Naive thymus-derived CD4-positive, alpha-beta T cell (primary cell): ENCODE measurements around the gene KIFC1. TPM values are rescaled to one million over a fixed set of nuclear protein-coding genes. Genes with fewer than 3 reads are reported as not detected.
A peak's percentile ranks its signal among the peaks of the same experiment; 100 is the strongest.

Experiments used
- ATAC-seq: fragments of 150-1000 bp; cut with Tn5 transposase; 2 replicates; pipeline ENCODE4 v1.10.0; 2021; ENCODE audit warnings: mild to moderate bottlenecking, moderate library complexity
- CTCF ChIA-PET: fragments of 350-600 bp; sonication (Branson Sonifier 250); formaldehyde crosslinking; loops from one replicate; lab custom pipeline; 2021; ENCODE audit warnings: antibody characterized with exemption; lab: Charles Lee
- POLR2A ChIA-PET: fragments of 350-600 bp; sonication (Branson Sonifier 250); formaldehyde crosslinking; loops from one replicate; lab custom pipeline; 2021; ENCODE audit warnings: antibody characterized with exemption, inconsistent platforms; lab: Charles Lee
- DNase-seq, 9 donors: peaks; one replicate each; pipeline versions ENCODE4 v3.0.0 to v3.0.0-alpha.2; 2020 to 2022; ENCODE audit warnings: mixed read lengths in 1 of 9
- H3K27ac ChIP-seq: one replicate; pipeline ENCODE4 v1.7.0; 2013; ENCODE audit warnings: mild to moderate bottlenecking, low read depth, low read length, moderate library complexity
- H3K27me3 ChIP-seq, 2 donors: one replicate each; pipeline ENCODE4 v1.7.0; 2013; ENCODE audit warnings: low read length in 2 of 2, mild to moderate bottlenecking in 2 of 2, moderate library complexity in 2 of 2; ENCODE audit not compliant: control insufficient read depth in 2 of 2, insufficient read depth in 2 of 2
- H3K36me3 ChIP-seq, 3 experiments: 1 replicate in 2 of 3; 2 replicates in 1 of 3; pipeline ENCODE4 v1.7.0; 2013; ENCODE audit warnings: low read length in 3 of 3, mild to moderate bottlenecking in 3 of 3, moderate library complexity in 1 of 3; ENCODE audit not compliant: insufficient read depth in 3 of 3, control insufficient read depth in 2 of 3
- H3K4me1 ChIP-seq, 2 donors: one replicate each; pipeline ENCODE4 v1.7.0; 2013; ENCODE audit warnings: low read length in 2 of 2, mild to moderate bottlenecking in 2 of 2, moderate library complexity in 1 of 2; ENCODE audit not compliant: control insufficient read depth in 2 of 2, insufficient read depth in 2 of 2
- H3K4me3 ChIP-seq: 2 replicates; pipeline ENCODE4 v1.7.0; 2013; ENCODE audit warnings: mild to moderate bottlenecking, low read length
- H3K9me3 ChIP-seq, 3 experiments: 1 replicate in 2 of 3; 2 replicates in 1 of 3; pipeline ENCODE4 v1.7.0; 2013; ENCODE audit warnings: low read length in 3 of 3; ENCODE audit not compliant: control insufficient read depth in 2 of 3
- H3K27ac Mint-ChIP-seq, 9 donors: one replicate each; pipeline ENCODE4 v1.8.0; 2020 to 2022; ENCODE audit warnings: mixed read lengths in 9 of 9, mild to moderate bottlenecking in 8 of 9, moderate library complexity in 5 of 9, inconsistent platforms in 2 of 9
- H3K27me3 Mint-ChIP-seq, 5 donors: one replicate each; pipeline ENCODE4 v1.8.0; 2021 to 2022; ENCODE audit warnings: mixed read lengths in 5 of 5, mild to moderate bottlenecking in 1 of 5
- H3K36me3 Mint-ChIP-seq, 5 donors: one replicate each; pipeline ENCODE4 v1.8.0; 2020 to 2022; ENCODE audit warnings: mixed read lengths in 5 of 5, mild to moderate bottlenecking in 3 of 5, inconsistent platforms in 1 of 5
- H3K4me1 Mint-ChIP-seq, 7 donors: one replicate each; pipeline ENCODE4 v1.8.0; 2020 to 2022; ENCODE audit warnings: mixed read lengths in 7 of 7, mild to moderate bottlenecking in 3 of 7, inconsistent platforms in 1 of 7
- H3K4me3 Mint-ChIP-seq, 10 donors: one replicate each; pipeline ENCODE4 v1.8.0; 2020 to 2022; ENCODE audit warnings: mild to moderate bottlenecking in 10 of 10, mixed read lengths in 10 of 10, moderate library complexity in 6 of 10, inconsistent platforms in 2 of 10
- H3K9me3 Mint-ChIP-seq, 11 donors: one replicate each; pipeline ENCODE4 v1.8.0; 2020 to 2022; ENCODE audit warnings: mixed read lengths in 11 of 11, mild to moderate bottlenecking in 4 of 11, inconsistent platforms in 1 of 11, moderate library complexity in 1 of 11
- intact Hi-C, 2 donors: fragments of 100-400 bp; cut with micrococcal nuclease; formaldehyde crosslinking; loops; one replicate each; pipeline ENCODE4 v1.15.1; 2023
- polyA plus RNA-seq, 2 donors: library from polyadenylated mRNA; unstranded; fragments of 300-500 nt; fragmentation: Illumina TruSeq; gene quantifications; one replicate each; pipeline ENCODE4 v1.2.3, GENCODE V29; 2021
- total RNA-seq, 6 experiments: library from RNA in 5 of 6; stranded (reverse) in 5 of 6; gene quantifications; 1 replicate in 5 of 6; 2 replicates in 1 of 6; pipeline ENCODE4 v1.2.3 and lab custom pipeline; 2021 to 2026

The KIFC1 gene
- total and polyA plus RNA-seq, 7 experiments from 2014 or later: 0.18 to 87.9 (median 1.1) TPM

- ChIA-PET POLR2A (interaction anchor here (0.5 to 3.5 kb wide), 24 partner anchors 8 to 1806 kb away, joined by 3 to 29 read pairs (median 5); partner anchors contain the start of genes B3GALT4, BAK1, CUTA and PFDN6), CTCF (interaction anchor here (0.7 to 3.3 kb wide), 7 partner anchors 12 to 155 kb away, joined by 3 to 9 read pairs (median 4); partner anchors contain the start of genes RPS18 and VPS52)
- H3K9me3 Mint-ChIP-seq: no peaks in the 10 kb centered on the region
- H3K4me3 Mint-ChIP-seq: peak overlapping the region; percentile 84 to 98 (median 95)
- Histone ChIP-seq H3K4me1 (peaks cover 43 to 46% of the 10 kb centered on the region in 2 donors), H3K9me3 (no peaks in the 10 kb centered on the region), H3K4me3 (peak overlapping the region; percentile 73), H3K27me3 (no peaks in the 10 kb centered on the region), H3K27ac (peak overlapping the region; percentile 88), H3K36me3 (no peaks in the 10 kb centered on the region)
- DNase-seq (peak; percentile 57 to 85 (median 74)), ATAC-seq (peak; percentile 72)
- intact Hi-C loops: loop anchor here (1.0 to 10.0 kb wide), 14 partner anchors 8 to 1249 kb away; partner anchors contain the start of genes CUTA (in 2 of the 2), KIFC1 (in 2 of the 2), RGL2 (in 2 of the 2) and AGPAT1 (in 1 of the 2)
- peaks cover 64 to 89% (median 82%) of the 10 kb centered on the region in 7 donors for H3K4me1 Mint-ChIP-seq
- peaks cover 0 to 31% (median 4%) of the 10 kb centered on the region in 5 donors for H3K36me3 Mint-ChIP-seq
- H3K27ac Mint-ChIP-seq: peak overlapping the region; percentile 88 to 99 (median 95)
- no peaks in the 10 kb centered on the region for H3K27me3 Mint-ChIP-seq
Observed at GRCh38 chr6:33425668-33426577, 34.3 kb downstream of the KIFC1 start.

- Histone ChIP-seq H3K36me3 (no peaks in the 10 kb centered on the region), H3K4me1 (peaks cover 48 to 51% of the 10 kb centered on the region in 2 donors), H3K9me3 (no peaks in the 10 kb centered on the region), H3K27ac (peak overlapping the region; percentile 88), H3K27me3 (no peaks in the 10 kb centered on the region), H3K4me3 (peak overlapping the region; percentile 75)
- Mint-ChIP-seq H3K27ac (peak overlapping the region; percentile 88 to 99 (median 95)), H3K4me3 (peak overlapping the region; percentile 84 to 98 (median 95)), H3K27me3 (no peaks in the 10 kb centered on the region), H3K4me1 (peaks cover 71 to 85% (median 76%) of the 10 kb centered on the region in 7 donors), H3K9me3 (no peaks in the 10 kb centered on the region), H3K36me3 (peaks cover 0 to 31% (median 4%) of the 10 kb centered on the region in 5 donors)
- ATAC-seq: peak; percentile 33
- intact Hi-C loops: loop anchor here (1.0 to 10.0 kb wide), 12 partner anchors 9 to 1250 kb away; partner anchors contain the start of genes CUTA (in 2 of the 2), RGL2 (in 2 of the 2), AGPAT1 (in 1 of the 2) and ITPR3 (in 1 of the 2)
- DNase-seq: peak in 7 of 9 donors; percentile 33 to 79 (median 52)
- ChIA-PET CTCF (interaction anchor here (0.6 to 3.3 kb wide), 3 partner anchors 10 to 82 kb away, joined by 5 to 9 read pairs (median 7); no protein-coding TSS in a partner anchor), POLR2A (interaction anchor here (0.5 to 3.5 kb wide), 17 partner anchors 9 to 178 kb away, joined by 3 to 29 read pairs (median 5); partner anchors contain the start of genes B3GALT4, CUTA, PFDN6 and RPS18)
Observed at GRCh38 chr6:33426590-33427511, 35.2 kb downstream of the KIFC1 start.

GRCh38 chr6:33427585-33428223, 36.1 kb downstream of the KIFC1 start:
- ATAC-seq: peak; percentile 39
- H3K4me1 Mint-ChIP-seq: peaks cover 71 to 87% (median 81%) of the 10 kb centered on the region in 7 donors
- H3K4me3 Mint-ChIP-seq: peak overlapping the region; percentile 84 to 98 (median 95)
- Histone ChIP-seq H3K27ac (peak overlapping the region; percentile 88), H3K9me3 (no peaks in the 10 kb centered on the region), H3K27me3 (no peaks in the 10 kb centered on the region), H3K4me3 (peak overlapping the region; percentile 75), H3K4me1 (peaks cover 51 to 56% of the 10 kb centered on the region in 2 donors), H3K36me3 (peaks cover 0 to 2% (median 0%) of the 10 kb centered on the region in 3 experiments)
- H3K27ac Mint-ChIP-seq: peak overlapping the region; percentile 88 to 99 (median 96)
- ChIA-PET POLR2A (interaction anchor here (2.8 kb wide), 1 partner anchor 267 kb away, joined by 5 read pairs; no protein-coding TSS in a partner anchor), CTCF (no interaction called here)
- intact Hi-C loops: loop anchor here (1.0 to 10.0 kb wide), 10 partner anchors 53 to 1250 kb away; partner anchors contain the start of genes RGL2 (in 2 of the 2), AGPAT1 (in 1 of the 2), ITPR3 (in 1 of the 2) and RNF5 (in 1 of the 2)
- peaks cover 0 to 33% (median 4%) of the 10 kb centered on the region in 5 donors for H3K36me3 Mint-ChIP-seq
- H3K27me3 Mint-ChIP-seq: no peaks in the 10 kb centered on the region
- DNase-seq: peak; percentile 47 to 72 (median 56)
- no peaks in the 10 kb centered on the region for H3K9me3 Mint-ChIP-seq

- no peak for ATAC-seq
- POLR2A ChIA-PET: interaction anchor here (0.7 to 4.4 kb wide), 11 partner anchors 11 to 266 kb away, joined by 3 to 61 read pairs (median 5); partner anchors contain the start of genes B3GALT4, BAK1, CUTA and PHF1
- H3K27ac ChIP-seq: peak overlapping the region; percentile 88
Observed at GRCh38 chr6:33428224-33428965, 36.8 kb downstream of the KIFC1 start.

More at GRCh38 chr6:33428224-33428965, 36.8 kb downstream of the KIFC1 start:
- DNase-seq: peak in 5 of 9 donors; percentile 40 to 52 (median 50)
- H3K4me3 Mint-ChIP-seq: peak overlapping the region; percentile 86 to 98 (median 92)
- H3K27ac Mint-ChIP-seq: peak overlapping the region; percentile 81 to 98 (median 96)
- peaks cover 70 to 87% (median 83%) of the 10 kb centered on the region in 7 donors for H3K4me1 Mint-ChIP-seq
- no peaks in the 10 kb centered on the region for H3K27me3 Mint-ChIP-seq
- peaks cover 0 to 4% (median 0%) of the 10 kb centered on the region in 3 experiments for H3K36me3 ChIP-seq
- intact Hi-C loops: loop anchor here (2.0 to 10.0 kb wide), 8 partner anchors 52 to 1251 kb away; partner anchors contain the start of genes RGL2 (in 2 of the 2), AGPAT1 (in 1 of the 2), ITPR3 (in 1 of the 2) and RNF5 (in 1 of the 2)
- peak overlapping the region; percentile 71 for H3K4me3 ChIP-seq
- H3K36me3 Mint-ChIP-seq: peaks cover 0 to 31% (median 3%) of the 10 kb centered on the region in 5 donors
- CTCF ChIA-PET: interaction anchor here (1.1 to 1.3 kb wide), 4 partner anchors 10 to 83 kb away, joined by 3 to 6 read pairs (median 4); partner anchors contain the start of genes CUTA and ZBTB9
- peaks cover 51 to 59% of the 10 kb centered on the region in 2 donors for H3K4me1 ChIP-seq
- no peaks in the 10 kb centered on the region for H3K9me3 ChIP-seq
- H3K9me3 Mint-ChIP-seq: no peaks in the 10 kb centered on the region
- H3K27me3 ChIP-seq: no peaks in the 10 kb centered on the region
